HL-60/S4 (cell line): ENCODE data around the gene CHN2.
"Not testable (repeated sequence)": the region's sequence is repeated elsewhere in the genome, so short reads cannot be mapped to it uniquely, and the experiment has no call there.

Experiments used
- in situ Hi-C: fragments of 300-500 bp; cut with MboI; formaldehyde crosslinking; loops from 2 replicates; pipeline ENCODE4 v1.14.3; 2022; ENCODE audit warnings: low sequenced_read_pairs

CHN2 gene

DNA sequence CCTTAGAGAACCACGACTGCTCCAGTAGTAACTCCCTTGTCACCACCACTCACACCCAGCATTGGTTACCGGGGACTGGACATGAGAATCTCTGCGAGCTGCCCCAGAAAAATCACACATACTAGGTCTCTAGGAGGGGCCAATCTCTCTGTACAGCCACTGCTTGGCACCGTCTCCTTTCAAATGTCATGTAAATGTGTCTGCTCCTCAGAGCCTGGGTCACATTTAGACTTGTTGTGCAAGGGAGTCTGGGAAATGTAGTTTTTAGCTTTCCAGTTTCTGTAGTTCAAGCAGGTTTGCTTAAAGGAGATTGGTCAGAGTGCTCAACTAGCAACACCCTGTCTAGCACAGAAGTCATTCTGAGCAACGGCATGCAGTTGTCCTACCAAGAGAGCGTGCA, 60.0 kb downstream of the CHN2 start:
- in situ Hi-C loops: no loop called here

GRCh38 chr7:29255199-29255878, 60.8 kb downstream of the CHN2 start:
- in situ Hi-C loops: no loop called here

GRCh38 chr7:29255906-29256692, 61.5 kb downstream of the CHN2 start:
- in situ Hi-C loops: no loop called here

DNA sequence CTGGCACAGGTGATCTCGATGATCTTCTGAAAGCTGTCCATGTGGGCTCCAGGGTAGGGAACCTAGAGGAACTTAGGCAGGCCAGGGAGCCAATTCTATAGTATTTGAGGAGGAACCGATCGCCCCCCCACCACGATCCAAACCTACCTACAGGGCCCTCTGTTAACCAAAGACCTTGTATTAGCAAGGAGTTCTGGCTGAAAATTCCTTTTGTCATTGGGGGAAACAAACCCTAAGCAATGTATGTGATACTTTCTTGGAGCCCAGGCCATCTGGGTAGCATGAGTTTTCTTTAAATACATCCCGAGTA, 62.1 kb downstream of the CHN2 start:
- in situ Hi-C loops: no loop called here

GRCh38 chr7:29258951-29259350, 64.4 kb downstream of the CHN2 start:
- in situ Hi-C loops: no loop called here

DNA sequence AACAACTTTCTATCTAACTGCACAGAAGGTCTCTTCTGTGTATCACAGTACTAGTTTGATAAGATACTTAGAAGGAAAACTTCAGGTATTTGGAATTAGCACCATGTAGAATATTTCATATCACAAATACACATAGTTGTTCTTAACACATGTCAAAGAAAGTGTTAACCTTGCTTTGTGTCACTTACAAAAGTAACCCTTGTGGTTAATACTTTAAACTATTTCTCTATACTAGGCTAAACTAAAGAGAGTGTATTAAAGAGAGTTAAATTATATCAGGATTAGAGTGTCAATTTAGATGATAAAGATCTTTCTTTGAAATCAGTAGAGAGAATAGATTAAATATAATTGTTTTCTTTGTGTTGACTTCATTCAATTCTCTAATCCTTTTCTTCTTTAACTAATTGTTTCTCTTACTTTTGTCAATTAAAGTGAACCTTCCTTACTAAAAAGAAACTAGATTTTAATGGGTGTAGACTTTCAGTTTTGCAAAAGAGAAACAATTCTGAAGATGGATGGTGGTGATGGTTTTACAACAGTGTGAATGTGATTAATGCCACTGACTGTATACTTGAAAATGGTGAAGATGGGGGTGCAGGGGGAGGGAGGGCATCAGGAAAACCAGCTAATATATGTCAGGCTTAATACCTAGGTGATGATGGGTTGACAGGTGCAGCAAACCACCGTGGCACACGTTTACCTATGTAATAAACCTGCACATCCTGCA, 67.8 kb downstream of the CHN2 start:
- in situ Hi-C loops: no loop called here

DNA sequence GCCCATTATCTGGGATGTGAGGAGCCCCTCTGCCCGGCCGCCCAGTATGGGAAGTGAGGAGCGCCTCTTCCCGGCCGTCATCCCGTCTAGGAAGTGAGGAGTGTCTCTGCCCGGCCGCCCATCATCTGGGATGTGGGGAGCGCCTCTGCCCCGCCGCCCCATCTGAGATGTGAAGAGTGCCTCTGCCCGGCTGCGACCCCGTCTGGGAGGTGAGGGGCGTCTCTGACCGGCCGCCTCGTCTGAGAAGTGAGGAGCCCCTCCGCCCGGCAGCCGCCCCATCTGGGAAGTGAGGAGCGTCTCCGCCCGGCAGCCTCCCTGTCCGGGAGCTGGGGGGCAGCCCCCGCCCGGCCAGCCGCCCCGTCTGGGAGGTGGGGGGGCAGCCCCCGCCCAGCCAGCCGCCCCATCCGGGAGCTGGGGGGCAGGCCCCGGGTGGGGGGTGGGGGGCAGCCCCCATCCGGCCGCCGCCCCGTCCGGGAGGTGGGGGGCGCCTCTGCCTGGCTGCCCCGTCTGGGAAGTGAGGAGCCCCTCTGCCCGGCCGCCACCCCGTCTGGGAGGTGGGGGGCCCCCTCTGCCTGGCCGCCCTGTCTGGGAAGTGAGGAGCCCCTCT, 69.1 kb downstream of the CHN2 start:
- in situ Hi-C loops: not testable (repeated sequence)

DNA sequence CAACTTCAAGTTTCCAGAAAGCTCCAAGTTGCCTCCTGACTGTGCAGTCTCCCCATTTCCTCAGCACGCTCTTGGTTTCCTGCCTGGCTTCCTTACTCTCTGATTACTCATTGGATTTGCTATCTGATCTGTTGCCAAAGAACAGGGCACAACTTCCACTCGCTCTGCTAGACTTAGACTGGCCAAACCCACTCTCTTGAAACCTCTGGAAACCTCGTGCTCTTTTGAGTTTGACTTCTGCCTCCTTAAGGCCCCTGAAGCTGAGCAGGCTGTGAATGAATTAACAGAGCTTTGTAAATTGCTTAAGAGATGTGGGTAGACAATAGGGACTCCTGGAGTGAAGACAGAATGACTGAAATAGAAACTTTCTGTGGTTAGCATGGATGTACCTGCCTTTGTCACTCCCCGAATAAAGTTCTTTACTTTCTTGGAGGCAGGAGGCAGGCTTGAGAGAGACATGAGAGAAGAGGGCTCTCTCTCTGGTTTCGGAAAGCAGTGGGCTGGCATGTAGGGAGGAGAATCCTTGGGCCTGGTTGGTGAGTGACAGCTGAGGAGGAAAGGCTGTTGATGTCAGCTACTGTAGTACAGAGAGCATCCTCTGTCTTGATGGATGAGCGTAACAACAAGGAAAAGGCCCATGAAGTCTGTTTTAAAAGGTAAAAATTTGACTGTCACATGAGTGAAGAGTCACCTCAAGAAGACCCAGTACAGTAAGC, 70.8 kb downstream of the CHN2 start:
- in situ Hi-C loops: no loop called here

DNA sequence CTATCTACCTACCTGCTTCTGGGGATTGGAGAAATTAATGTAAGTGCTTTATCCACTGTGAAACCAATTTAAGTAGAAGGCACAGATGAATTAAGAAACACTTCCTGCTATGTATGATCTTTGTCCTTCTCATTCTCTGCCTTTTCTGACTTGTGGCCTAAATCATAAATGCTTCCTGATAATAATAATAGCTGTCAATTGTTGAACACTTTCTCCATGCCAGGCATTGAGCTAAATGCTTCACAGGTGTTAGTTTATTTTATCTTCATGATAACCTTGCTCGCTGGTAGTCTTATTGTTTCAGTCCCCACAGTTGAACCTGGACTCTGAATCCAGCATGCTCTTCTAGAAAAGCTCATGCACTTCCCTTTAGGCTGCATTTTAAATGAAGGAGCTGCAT, 75.4 kb downstream of the CHN2 start:
- in situ Hi-C loops: no loop called here

- in situ Hi-C loops: no loop called here
These were observed 76.2 kb downstream of the CHN2 start for GRCh38 chr7:29270594-29271318.

DNA sequence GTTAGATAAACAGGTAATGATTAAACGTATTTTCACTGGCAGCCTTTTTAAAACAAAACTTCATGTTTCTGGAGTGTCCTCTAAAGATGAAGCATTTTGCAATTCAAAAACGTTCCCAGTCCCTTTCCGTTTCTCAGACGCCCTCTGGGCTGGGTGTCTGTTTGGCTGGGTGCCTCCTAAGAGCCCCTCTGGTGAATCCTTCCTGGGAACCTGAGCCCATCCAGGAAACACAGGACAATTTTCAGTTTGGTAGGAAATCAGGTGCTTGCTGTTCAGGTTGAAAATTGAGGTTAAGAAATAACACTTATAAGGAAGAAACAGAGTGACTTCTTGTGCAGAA, 76.7 kb downstream of the CHN2 start:
- in situ Hi-C loops: no loop called here

- in situ Hi-C loops: no loop called here
These were observed 77.5 kb downstream of the CHN2 start for GRCh38 chr7:29272057-29272456.

DNA sequence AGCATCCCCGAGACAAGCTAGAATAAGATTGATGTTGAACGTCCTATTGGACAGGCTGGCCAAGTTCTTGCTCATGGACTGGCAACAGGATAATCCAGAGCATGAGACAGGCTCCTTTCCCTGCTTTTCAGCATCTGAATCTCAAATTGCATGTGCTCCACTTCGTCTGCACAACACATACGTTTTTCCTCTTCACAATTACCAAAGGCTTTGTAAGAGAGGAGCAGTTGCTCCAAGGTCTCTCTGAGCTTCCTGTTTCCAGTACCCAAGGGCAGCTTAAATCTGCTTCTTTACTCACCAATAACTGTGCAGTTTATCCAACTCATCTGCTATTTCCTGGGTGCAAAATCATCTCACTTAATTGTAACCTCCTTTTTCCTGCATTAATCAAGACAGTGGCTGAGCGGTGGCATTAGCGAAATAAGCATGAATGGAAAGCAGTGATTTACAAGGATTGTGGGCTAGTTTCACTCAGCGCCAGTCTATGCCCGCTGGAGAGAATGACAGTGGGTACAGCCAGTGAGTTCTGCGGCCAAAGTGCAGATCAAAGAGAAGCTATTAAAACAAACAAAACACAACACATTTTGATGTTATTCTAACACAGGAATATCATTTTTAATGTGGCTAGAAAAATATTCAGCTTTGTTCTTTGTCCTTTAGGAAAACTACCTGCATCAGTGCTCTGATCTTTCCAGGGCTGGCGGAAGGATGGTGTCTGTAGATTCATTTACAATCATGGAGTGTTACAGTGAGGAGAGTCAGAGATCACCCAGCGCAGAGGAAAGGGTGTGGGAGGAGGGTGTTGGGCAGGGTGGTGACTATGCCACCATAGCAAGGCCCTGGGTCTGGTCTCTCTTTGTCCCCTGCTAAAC, 79.8 kb downstream of the CHN2 start:
- in situ Hi-C loops: no loop called here

DNA sequence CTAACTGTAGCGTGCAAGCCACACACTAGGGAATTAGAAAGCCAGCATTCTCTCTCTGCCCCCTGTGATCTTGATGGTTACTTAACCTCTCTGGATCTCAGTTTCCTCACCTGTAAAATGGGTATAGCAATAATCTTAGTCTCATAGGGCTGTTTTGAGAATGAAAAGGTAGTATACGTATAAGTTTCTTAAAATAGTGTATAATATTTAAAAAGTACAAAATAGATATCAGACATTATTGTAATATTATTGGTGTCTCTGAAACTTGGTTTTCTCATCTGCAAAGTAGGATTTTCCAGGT, 80.4 kb downstream of the CHN2 start:
- in situ Hi-C loops: no loop called here

GRCh38 chr7:29275493-29275892, 80.9 kb downstream of the CHN2 start:
- in situ Hi-C loops: no loop called here

DNA sequence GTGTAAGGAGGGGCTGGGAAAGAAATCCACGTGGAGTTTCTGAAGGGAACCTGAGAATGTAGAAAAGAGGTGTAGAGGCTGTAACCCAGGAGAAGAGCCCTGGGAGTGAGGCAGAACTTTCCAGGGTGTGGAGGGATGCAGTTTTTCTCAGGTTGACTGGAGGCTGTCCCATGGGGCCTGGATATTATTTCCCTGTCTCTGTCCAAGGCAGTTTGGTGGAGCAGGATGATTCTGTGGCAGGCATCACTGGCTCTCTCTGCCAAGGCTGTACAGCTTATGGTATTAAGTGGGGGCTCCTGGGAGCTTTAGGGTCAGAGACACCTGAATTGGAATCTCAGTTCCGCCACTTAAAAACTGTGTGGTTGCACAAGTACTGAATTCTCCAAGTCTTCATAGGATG, 81.6 kb downstream of the CHN2 start:
- in situ Hi-C loops: no loop called here

DNA sequence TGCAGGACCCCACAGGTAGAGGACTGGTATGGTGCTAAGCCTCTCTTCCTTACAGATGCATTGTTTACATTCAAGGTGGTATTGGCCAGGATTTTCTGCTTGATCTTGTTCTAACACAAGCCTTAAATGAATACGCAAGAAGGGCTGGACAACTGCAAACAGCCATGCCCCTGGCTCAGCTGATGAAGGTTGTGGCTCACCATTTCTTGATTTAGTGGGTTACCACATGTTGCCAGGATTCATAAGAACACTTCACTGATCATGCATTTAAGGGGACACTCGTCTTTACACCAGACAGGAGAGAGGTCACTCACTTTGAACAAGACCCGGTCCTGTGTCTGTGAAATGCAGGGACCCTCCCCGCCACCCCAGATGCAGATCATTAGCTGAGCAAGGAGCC, 82.2 kb downstream of the CHN2 start:
- in situ Hi-C loops: no loop called here

GRCh38 chr7:29277436-29278215, 83.1 kb downstream of the CHN2 start:
- in situ Hi-C loops: no loop called here
